Measurements from ENCODE around the gene TEX10. TPM values are rescaled to one million over a fixed set of nuclear protein-coding genes. Genes with fewer than 3 reads are reported as not detected.

TEX10 gene
- total and polyA plus RNA-seq, 2 donors (not counting 3 experiments of a cell fraction or from before 2014, with no cell fraction given), result 13.6 to 21.2 TPM

DNA sequence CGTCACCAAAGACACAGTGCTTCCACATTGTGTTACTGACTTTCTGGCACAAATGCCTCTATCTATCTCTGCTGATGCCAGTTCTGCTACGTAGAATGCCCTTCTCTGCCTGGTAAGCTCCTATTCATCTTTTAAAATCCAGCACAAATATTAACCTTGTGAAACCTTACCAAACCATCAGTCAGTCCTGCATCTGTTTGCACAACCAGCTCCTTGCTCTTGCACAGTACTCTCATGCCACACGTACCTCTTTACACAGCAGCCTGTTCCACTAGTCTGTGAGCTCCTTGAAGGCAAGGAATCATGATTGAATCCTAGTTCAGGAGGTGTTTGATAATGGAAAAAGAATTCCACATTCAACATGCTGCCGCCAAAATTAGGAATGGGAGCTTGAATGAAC lies 56.3 kb downstream of the TEX10 start:
- TF ChIP-seq, protein P1, sequence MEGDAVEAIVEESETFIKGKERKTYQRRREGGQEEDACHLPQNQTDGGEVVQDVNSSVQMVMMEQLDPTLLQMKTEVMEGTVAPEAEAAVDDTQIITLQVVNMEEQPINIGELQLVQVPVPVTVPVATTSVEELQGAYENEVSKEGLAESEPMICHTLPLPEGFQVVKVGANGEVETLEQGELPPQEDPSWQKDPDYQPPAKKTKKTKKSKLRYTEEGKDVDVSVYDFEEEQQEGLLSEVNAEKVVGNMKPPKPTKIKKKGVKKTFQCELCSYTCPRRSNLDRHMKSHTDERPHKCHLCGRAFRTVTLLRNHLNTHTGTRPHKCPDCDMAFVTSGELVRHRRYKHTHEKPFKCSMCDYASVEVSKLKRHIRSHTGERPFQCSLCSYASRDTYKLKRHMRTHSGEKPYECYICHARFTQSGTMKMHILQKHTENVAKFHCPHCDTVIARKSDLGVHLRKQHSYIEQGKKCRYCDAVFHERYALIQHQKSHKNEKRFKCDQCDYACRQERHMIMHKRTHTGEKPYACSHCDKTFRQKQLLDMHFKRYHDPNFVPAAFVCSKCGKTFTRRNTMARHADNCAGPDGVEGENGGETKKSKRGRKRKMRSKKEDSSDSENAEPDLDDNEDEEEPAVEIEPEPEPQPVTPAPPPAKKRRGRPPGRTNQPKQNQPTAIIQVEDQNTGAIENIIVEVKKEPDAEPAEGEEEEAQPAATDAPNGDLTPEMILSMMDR (IDR thresholded peaks at IDR 0.05; ENCODE audit: extremely low read depth in 1 of 2, insufficient read depth in 1 of 2, low read depth in 1 of 2, low read length in 2 of 2), result no peak
- TF ChIP-seq POLR2AphosphoS5 (IDR thresholded peaks at IDR 0.05; ENCODE audit: insufficient read depth, low read depth, low read length) (no peak), MYC (IDR thresholded peaks at IDR 0.05; ENCODE audit: low read depth, low read length) (no peak), JUN (IDR thresholded peaks at IDR 0.05; ENCODE audit: borderline replicate concordance, insufficient read depth, insufficient read length, low read depth) (no peak)
- no TSS peak for BruUV-seq (replicated peaks)
- dilution Hi-C loops (cut with MboI; ENCODE audit: extremely low pct_ligation_motif_present, low sequenced_read_pairs), result no loop called here
- no peaks in the 10 kb centered on the region for H3K27me3 ChIP-seq (ENCODE audit: control insufficient read depth in 2 of 2, insufficient read depth in 2 of 2, low read length in 2 of 2)
- no peak overlapping the region for H2AFZ ChIP-seq (ENCODE audit: low read depth, low read length)
- H3K27ac ChIP-seq (ENCODE audit: insufficient read depth, low read depth, low read length), result no peak overlapping the region
- no peaks in the 10 kb centered on the region for H3K4me1 ChIP-seq (ENCODE audit: control insufficient read depth, extremely low read depth, insufficient read depth, low read length)
- ChIA-PET CTCF (interaction anchor here (1.3 to 3.0 kb wide), 4 partner anchors 20 to 299 kb away, joined by 3 to 19 read pairs (median 4); no protein-coding TSS in a partner anchor), POLR2A (no interaction called here)
- no peak overlapping the region for H3K4me2 ChIP-seq (ENCODE audit: insufficient read depth, low read length)
- DNase-seq (ENCODE audit: low read depth, low spot score) (no peak), FAIRE-seq (no peak)
- H3K79me2 ChIP-seq (ENCODE audit: control insufficient read depth, insufficient read depth, low read length), result no peaks in the 10 kb centered on the region
- no peaks in the 10 kb centered on the region for H3K9me1 ChIP-seq (replicated peaks; ENCODE audit: control insufficient read depth, extremely low read depth, insufficient read depth, low read length)
- no peak overlapping the region for H3K9ac ChIP-seq (replicated peaks; ENCODE audit: extremely low read depth, insufficient read depth, low read length)
- H3K4me3 ChIP-seq (replicated peaks in 1 of 3; ENCODE audit: insufficient read depth in 1 of 3, low read depth in 1 of 3, low read length in 3 of 3), result no peak overlapping the region
- intact Hi-C loops (cut with micrococcal nuclease), result no loop called here
- H3K36me3 ChIP-seq (ENCODE audit: control insufficient read depth in 2 of 2, extremely low read depth in 1 of 2, insufficient read depth in 2 of 2, low read length in 2 of 2), result peaks cover 8 to 17% of the 10 kb centered on the region in 2 experiments
- no peaks in the 10 kb centered on the region for H4K20me1 ChIP-seq (replicated peaks; ENCODE audit: control insufficient read depth, extremely low read depth, insufficient read depth, low read length)
- no peaks in the 10 kb centered on the region for H3K9me3 ChIP-seq (replicated peaks; ENCODE audit: control insufficient read depth, insufficient read depth, low read length)

DNA sequence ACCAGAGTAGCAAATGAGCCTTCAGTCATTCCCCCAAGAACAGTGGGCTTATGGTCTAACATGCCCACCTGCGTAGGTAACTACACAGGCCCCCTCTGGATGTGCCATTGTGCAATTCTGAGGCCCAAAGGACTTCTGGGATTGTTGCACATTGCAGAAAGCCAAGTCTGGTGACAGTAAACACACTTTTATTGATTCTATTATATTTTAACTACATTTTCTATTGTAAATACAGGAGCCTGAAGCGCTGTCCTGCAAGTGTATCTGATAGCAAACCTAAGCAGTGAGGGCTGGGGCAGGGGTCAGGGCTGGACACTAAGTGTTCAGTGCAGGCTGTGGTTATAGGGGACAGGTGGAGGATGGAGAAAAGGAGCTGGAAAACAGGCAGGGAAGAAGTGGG lies 57.5 kb downstream of the TEX10 start:
- no peak for FAIRE-seq
- ChIA-PET CTCF (interaction anchor here (1.3 kb wide), 1 partner anchor 300 kb away, joined by 3 read pairs; no protein-coding TSS in a partner anchor), POLR2A (no interaction called here)
- H4K20me1 ChIP-seq (replicated peaks; ENCODE audit: control insufficient read depth, extremely low read depth, insufficient read depth, low read length), result no peaks in the 10 kb centered on the region
- H2AFZ ChIP-seq (ENCODE audit: low read depth, low read length), result no peak overlapping the region
- no TSS peak for BruUV-seq (replicated peaks)
- no peaks in the 10 kb centered on the region for H3K9me1 ChIP-seq (replicated peaks; ENCODE audit: control insufficient read depth, extremely low read depth, insufficient read depth, low read length)
- H3K27me3 ChIP-seq (ENCODE audit: control insufficient read depth in 2 of 2, insufficient read depth in 2 of 2, low read length in 2 of 2), result no peaks in the 10 kb centered on the region
- no peak overlapping the region for H3K4me3 ChIP-seq (replicated peaks in 1 of 3; ENCODE audit: insufficient read depth in 1 of 3, low read depth in 1 of 3, low read length in 3 of 3)
- TF ChIP-seq MYC (IDR thresholded peaks at IDR 0.05; ENCODE audit: low read depth, low read length) (no peak), FOS (IDR thresholded peaks at IDR 0.05; ENCODE audit: borderline replicate concordance, insufficient read depth, low read length) (no peak), GATA2 (IDR thresholded peaks at IDR 0.05; ENCODE audit: insufficient read depth, insufficient read length, low read depth, low read length) (no peak), JUN (IDR thresholded peaks at IDR 0.05; ENCODE audit: borderline replicate concordance, insufficient read depth, insufficient read length, low read depth) (no peak), POLR2A (IDR thresholded peaks at IDR 0.05; ENCODE audit: low read depth, low read length) (no peak), EZH2 (IDR thresholded peaks at IDR 0.05; ENCODE audit: borderline replicate concordance, low read depth, low read length, severe bottlenecking) (no peak), POLR2AphosphoS5 (IDR thresholded peaks at IDR 0.05; ENCODE audit: insufficient read depth, low read depth, low read length) (no peak)
- TF ChIP-seq, protein P1 (IDR thresholded peaks at IDR 0.05; ENCODE audit: extremely low read depth in 1 of 2, insufficient read depth in 1 of 2, low read depth in 1 of 2, low read length in 2 of 2), result no peak
- TF ChIP-seq, protein P2, sequence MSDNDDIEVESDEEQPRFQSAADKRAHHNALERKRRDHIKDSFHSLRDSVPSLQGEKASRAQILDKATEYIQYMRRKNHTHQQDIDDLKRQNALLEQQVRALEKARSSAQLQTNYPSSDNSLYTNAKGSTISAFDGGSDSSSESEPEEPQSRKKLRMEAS (IDR thresholded peaks at IDR 0.05; ENCODE audit: insufficient read depth, insufficient read length), result no peak
- no peak overlapping the region for H3K27ac ChIP-seq (ENCODE audit: insufficient read depth, low read depth, low read length)
- H3K9me3 ChIP-seq (replicated peaks; ENCODE audit: control insufficient read depth, insufficient read depth, low read length), result no peaks in the 10 kb centered on the region
- peaks cover 4 to 15% of the 10 kb centered on the region in 2 experiments for H3K36me3 ChIP-seq (ENCODE audit: control insufficient read depth in 2 of 2, extremely low read depth in 1 of 2, insufficient read depth in 2 of 2, low read length in 2 of 2)
- H3K4me1 ChIP-seq (ENCODE audit: control insufficient read depth, extremely low read depth, insufficient read depth, low read length), result no peaks in the 10 kb centered on the region
- no peak overlapping the region for H3K4me2 ChIP-seq (ENCODE audit: insufficient read depth, low read length)
- H3K79me2 ChIP-seq (ENCODE audit: control insufficient read depth, insufficient read depth, low read length), result no peaks in the 10 kb centered on the region
- H3K9ac ChIP-seq (replicated peaks; ENCODE audit: extremely low read depth, insufficient read depth, low read length), result no peak overlapping the region
- no peak for DNase-seq (ENCODE audit: low read depth, low spot score)
- dilution Hi-C loops (cut with MboI; ENCODE audit: extremely low pct_ligation_motif_present, low sequenced_read_pairs) (no loop called here), intact Hi-C loops (cut with micrococcal nuclease) (no loop called here)
